Hepatic stellate cell (primary cell): Measurements from ENCODE around the gene MSH4.
"Not testable (repeated sequence)": the region's sequence is repeated elsewhere in the genome, so short reads cannot be mapped to it uniquely, and the experiment has no call there.

Experiments used
- DNase-seq: peaks from one replicate; pipeline ENCODE4 v3.0.0; 2011; ENCODE audit warnings: low spot score

MSH4 gene

DNA sequence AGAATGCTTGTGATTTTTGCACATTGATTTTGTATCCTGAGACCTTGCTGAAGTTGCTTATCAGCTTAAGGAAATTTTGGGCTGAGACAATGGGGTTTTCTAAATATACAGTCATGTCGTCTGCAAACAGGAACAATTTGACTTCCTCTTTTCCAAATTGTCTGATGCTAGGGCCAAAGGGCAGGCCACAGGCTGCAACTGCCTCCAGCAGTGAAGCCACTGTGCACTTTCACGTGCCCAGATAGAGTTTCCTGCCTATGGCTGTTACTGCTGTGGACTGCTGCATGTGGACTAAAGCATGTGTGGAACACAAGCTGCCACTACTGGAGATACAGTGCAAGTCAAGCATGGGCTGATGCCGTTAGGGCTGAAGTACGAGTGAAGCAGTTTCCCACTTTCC lies 146.4 kb downstream of the MSH4 start:
- not testable (repeated sequence) for DNase-seq

DNA sequence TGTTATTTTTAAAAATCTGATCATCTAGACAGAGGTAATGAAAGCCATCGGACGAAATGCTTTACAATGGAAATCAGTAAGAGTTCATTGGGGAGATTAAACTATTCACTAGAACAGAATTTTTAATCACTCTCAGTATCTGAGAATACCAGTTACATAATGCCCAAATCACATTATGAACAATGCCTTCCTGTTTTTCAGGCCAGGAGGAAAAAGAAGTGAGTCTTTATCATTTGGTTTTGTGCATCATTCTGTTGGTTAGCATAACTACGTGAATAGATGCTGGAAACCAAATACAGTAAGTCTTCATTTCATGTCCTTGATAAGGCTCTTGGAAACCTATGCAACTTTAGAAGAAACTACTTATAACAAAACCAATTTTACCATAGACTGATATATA lies 153.5 kb downstream of the MSH4 start:
- no peak for DNase-seq

DNA sequence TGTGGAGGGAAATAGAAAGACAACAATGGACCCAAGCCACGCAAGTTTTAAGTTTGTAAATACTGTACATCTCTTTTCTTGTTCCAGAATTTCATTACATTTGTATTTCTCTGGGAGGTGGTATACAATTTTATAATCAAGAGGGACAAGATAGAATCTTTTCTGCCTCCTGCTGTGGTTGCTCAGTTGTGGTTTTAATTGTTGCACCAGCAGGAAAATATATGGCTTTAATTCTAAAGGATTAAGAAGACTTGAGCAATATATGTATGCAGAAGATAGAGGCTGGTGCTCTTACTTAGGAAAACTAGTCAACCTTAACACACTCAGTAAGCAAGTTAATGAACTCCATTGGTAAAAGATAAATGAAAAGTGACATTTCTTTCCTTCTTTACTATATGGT lies 155.3 kb downstream of the MSH4 start:
- no peak for DNase-seq

DNA sequence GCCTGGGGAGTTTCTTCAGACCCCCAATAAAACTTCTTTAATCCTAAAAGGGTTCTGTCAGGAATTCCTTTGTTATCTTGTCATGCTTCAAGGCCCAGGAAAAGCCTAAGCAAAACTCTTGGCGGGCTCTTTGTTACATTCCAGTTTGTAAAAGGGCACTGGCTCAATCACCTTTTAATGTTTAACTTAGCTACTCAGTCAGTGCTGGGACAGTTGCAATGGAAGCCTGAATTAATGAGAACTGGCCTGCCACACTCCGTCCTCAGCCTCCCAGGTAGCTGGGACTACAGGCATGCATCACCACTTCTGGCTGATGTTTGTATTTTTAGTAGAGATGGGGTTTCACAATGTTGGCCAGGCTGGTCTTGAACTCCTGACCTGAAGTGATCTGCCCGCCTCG lies 156.8 kb downstream of the MSH4 start:
- DNase-seq, result no peak

DNA sequence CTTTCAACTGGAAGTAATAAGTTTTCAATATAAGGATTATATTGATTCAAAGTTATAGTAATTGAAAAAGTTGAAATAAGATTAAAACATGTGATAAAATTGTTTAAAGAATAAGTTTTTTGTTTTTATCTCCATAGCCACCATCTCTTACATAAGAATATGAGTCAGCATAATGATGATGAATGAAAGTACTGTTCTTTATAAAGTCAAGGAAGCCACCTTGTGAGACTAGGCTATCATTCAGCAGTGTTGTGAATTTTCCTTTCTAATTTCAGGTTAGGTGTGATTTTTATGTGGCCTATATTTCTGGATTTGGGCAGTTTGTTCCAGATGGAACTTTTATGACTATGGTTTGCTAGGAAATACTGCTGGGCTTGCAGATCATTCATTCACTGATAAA lies 157.9 kb downstream of the MSH4 start:
- no peak for DNase-seq
